ENCODE data around the gene CA10. TPM values are rescaled to one million over a fixed set of nuclear protein-coding genes. Genes with fewer than 3 reads are reported as not detected.

Gene CA10
- total and polyA plus RNA-seq, 2 donors (not counting 1 experiment from before 2014, with no cell fraction given): not detected

GRCh38 chr17:51604299-51605020, 554.1 kb downstream of the CA10 start:
- H3K9ac ChIP-seq (ENCODE audit: low read length): no peak overlapping the region
- DNase-seq (no peak), ATAC-seq (ENCODE audit: low read depth) (no peak)
- H3K27ac ChIP-seq (ENCODE audit: low read length in 2 of 2): no peak overlapping the region
- no peaks in the 10 kb centered on the region for H3K79me2 ChIP-seq (ENCODE audit: control insufficient read depth, insufficient read depth, low read length)
- H3K27me3 ChIP-seq (replicated peaks in 1 of 4; ENCODE audit: control extremely low read depth in 1 of 4, control insufficient read depth in 3 of 4, insufficient read depth in 4 of 4, low read length in 3 of 4): no peaks in the 10 kb centered on the region
- no peak for TF ChIP-seq CTCF (IDR thresholded peaks at IDR 0.05)
- TF ChIP-seq EZH2 (IDR thresholded peaks at IDR 0.05; ENCODE audit: borderline replicate concordance, insufficient read depth, low read depth, low read length, poor library complexity, severe bottlenecking): no peak
- no peak overlapping the region for H3K4me3 Mint-ChIP-seq
- intact Hi-C loops (cut with micrococcal nuclease): no loop called here
- H3K4me1 ChIP-seq (ENCODE audit: control insufficient read depth in 2 of 2, insufficient read depth in 2 of 2, low read length in 2 of 2): no peaks in the 10 kb centered on the region
- ChIA-PET POLR2A (no interaction called here), CTCF (no interaction called here)
- no CpG with 5 or more reads among the region's 2 CpGs for WGBS (ENCODE audit: insufficient coverage)
- H3K27ac Mint-ChIP-seq: no peak overlapping the region
- no peak overlapping the region for H3K4me3 ChIP-seq (ENCODE audit: control extremely low read depth in 1 of 5, extremely low read depth in 1 of 5, insufficient read depth in 1 of 5, low read depth in 2 of 5, low read length in 4 of 5)
- no peaks in the 10 kb centered on the region for H3K9me3 ChIP-seq (ENCODE audit: control extremely low read depth in 1 of 3, control insufficient read depth in 2 of 3, insufficient read depth in 1 of 3, low read length in 2 of 3)
- H3K27me3 Mint-ChIP-seq: no peaks in the 10 kb centered on the region
- no peaks in the 10 kb centered on the region for H3K36me3 ChIP-seq (replicated peaks in 1 of 2; ENCODE audit: control extremely low read depth in 1 of 2, control insufficient read depth in 1 of 2, extremely low read depth in 1 of 2, insufficient read depth in 2 of 2, low read length in 1 of 2)
- no peaks in the 10 kb centered on the region for H3K4me1 Mint-ChIP-seq
- H3K4me2 ChIP-seq (replicated peaks; ENCODE audit: low read depth, low read length, poor library complexity, severe bottlenecking): no peak overlapping the region
- H2AFZ ChIP-seq (ENCODE audit: insufficient read depth, low read depth, low read length, poor library complexity, severe bottlenecking): no peak overlapping the region
- no peaks in the 10 kb centered on the region for H3K9me3 Mint-ChIP-seq (ENCODE audit: insufficient read depth)
- H4K20me1 ChIP-seq (ENCODE audit: control insufficient read depth, insufficient read depth, low read length, poor library complexity, severe bottlenecking): no peaks in the 10 kb centered on the region

GRCh38 chr17:51601622-51602261, 556.8 kb downstream of the CA10 start:
- Histone ChIP-seq H2AFZ (ENCODE audit: insufficient read depth, low read depth, low read length, poor library complexity, severe bottlenecking) (no peak overlapping the region), H3K4me2 (replicated peaks; ENCODE audit: low read depth, low read length, poor library complexity, severe bottlenecking) (no peak overlapping the region), H4K20me1 (ENCODE audit: control insufficient read depth, insufficient read depth, low read length, poor library complexity, severe bottlenecking) (no peaks in the 10 kb centered on the region), H3K4me1 (ENCODE audit: control insufficient read depth in 2 of 2, insufficient read depth in 2 of 2, low read length in 2 of 2) (no peaks in the 10 kb centered on the region), H3K27me3 (replicated peaks in 1 of 4; ENCODE audit: control extremely low read depth in 1 of 4, control insufficient read depth in 3 of 4, insufficient read depth in 4 of 4, low read length in 3 of 4) (no peaks in the 10 kb centered on the region), H3K36me3 (replicated peaks in 1 of 2; ENCODE audit: control extremely low read depth in 1 of 2, control insufficient read depth in 1 of 2, extremely low read depth in 1 of 2, insufficient read depth in 2 of 2, low read length in 1 of 2) (no peaks in the 10 kb centered on the region), H3K4me3 (ENCODE audit: control extremely low read depth in 1 of 5, extremely low read depth in 1 of 5, insufficient read depth in 1 of 5, low read depth in 2 of 5, low read length in 4 of 5) (no peak overlapping the region), H3K9me3 (ENCODE audit: control extremely low read depth in 1 of 3, control insufficient read depth in 2 of 3, insufficient read depth in 1 of 3, low read length in 2 of 3) (no peaks in the 10 kb centered on the region), H3K9ac (ENCODE audit: low read length) (no peak overlapping the region), H3K27ac (ENCODE audit: low read length in 2 of 2) (no peak overlapping the region), H3K79me2 (ENCODE audit: control insufficient read depth, insufficient read depth, low read length) (no peaks in the 10 kb centered on the region)
- Mint-ChIP-seq H3K4me1 (no peaks in the 10 kb centered on the region), H3K27ac (no peak overlapping the region), H3K27me3 (no peaks in the 10 kb centered on the region), H3K9me3 (ENCODE audit: insufficient read depth) (no peaks in the 10 kb centered on the region), H3K4me3 (no peak overlapping the region)
- ATAC-seq (ENCODE audit: low read depth): no peak
- intact Hi-C loops (cut with micrococcal nuclease): no loop called here
- no peak for DNase-seq
- WGBS (ENCODE audit: insufficient coverage): no CpG with 5 or more reads among the region's 6 CpGs
- CTCF ChIA-PET: interaction anchor here (0.8 kb wide), 1 partner anchor 16 kb away, joined by 3 read pairs; no protein-coding TSS in a partner anchor
- TF ChIP-seq CTCF (IDR thresholded peaks at IDR 0.05): no peak
- no peak for TF ChIP-seq EZH2 (IDR thresholded peaks at IDR 0.05; ENCODE audit: borderline replicate concordance, insufficient read depth, low read depth, low read length, poor library complexity, severe bottlenecking)
- POLR2A ChIA-PET: no interaction called here
